DMS114 treated with DMSO at 0.1 percent for 48 hours (cell line): ENCODE measurements around the gene PANK1.

Experiments used
- DNase-seq: peaks from one replicate; lab custom pipeline; 2025; ENCODE audit not compliant: unreplicated experiment; lab: John Stamatoyannopoulos, UW

PANK1 gene

DNA sequence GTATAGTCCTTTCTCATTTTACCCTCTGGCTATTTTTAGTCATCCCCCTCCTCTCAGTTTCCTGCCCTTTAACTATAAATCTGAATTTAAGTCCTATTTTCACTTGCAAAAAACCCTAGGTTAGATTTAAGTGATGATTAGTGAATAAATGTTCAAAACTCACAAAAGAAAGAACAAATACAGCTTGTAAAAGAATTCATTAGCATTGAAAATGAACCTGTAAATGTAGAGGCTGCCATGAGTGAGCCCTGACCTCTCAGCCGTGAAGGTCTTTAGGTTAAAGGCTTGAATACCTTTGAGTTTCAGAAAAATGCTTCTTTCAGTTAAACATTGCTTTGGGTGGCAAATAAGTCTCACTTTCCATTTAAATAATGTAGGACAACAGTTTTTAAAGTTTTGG is 107.7 kb downstream of the PANK1 start:
- DNase-seq: no peak

DNA sequence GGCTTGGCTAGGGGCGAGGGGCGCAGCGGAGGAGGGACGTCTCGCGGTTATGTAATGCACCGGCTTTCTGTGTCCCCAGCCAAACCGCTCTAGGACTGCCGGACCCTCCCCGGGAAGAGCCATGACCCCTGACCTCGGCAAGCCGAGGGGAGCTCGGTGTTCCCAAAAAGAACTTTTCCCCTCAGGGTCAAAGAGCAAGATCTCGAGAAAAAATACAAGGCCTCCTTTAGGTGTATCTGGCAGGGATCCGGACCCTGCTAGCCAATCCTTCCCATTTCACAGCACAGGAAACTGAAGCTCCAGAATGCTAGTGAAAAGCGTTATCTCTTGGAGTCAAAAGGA is 109.1 kb downstream of the PANK1 start:
- no peak for DNase-seq

DNA sequence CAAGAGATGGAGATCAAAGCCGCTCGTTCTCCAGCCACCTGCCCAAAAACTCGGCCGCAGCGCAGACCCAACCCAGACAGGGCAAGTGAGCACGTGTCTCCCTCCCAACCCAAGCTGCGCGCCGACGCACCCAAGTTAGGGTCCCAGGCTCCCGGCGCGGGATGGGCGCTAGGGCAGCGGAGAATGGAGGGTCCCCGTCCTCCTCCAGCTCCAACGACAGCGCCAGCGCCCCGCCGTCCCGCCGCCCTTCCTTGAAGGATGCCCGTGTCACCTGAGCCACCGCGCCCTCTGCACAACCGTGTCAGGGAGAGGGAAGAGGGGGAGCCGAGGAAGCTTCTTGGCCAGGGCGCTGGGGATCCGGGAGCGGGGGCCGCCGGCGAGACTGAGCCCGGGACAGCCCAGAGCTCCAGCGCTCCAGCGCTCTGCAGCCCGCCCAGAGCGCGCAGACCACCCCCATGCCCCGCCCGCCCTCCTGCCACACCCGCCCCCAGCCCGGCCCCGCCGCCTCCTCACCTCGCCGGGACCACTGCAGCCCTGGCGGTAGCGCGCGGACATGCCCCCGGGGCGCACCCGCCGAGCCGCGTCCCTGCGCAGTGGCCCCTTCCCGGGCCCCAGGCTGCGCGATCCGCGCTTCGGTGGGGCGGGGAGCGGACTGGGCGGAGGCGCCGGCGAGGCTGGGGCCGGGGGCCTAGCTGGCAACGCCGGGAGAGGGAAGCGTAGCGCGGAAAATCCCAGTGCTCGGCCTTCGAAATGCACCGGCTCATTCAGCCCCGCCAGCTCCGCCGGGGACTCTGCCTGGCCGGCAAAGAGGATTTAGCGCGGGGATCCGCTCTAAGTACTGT is 109.7 kb downstream of the PANK1 start, which contains the start of gene SLC16A12:
Gene SLC16A12 (minus strand): TSS at position 424 of the 842 bp plus-strand sequence. CDS start 73,016 bp downstream, outside the sequence.
- DNase-seq: no peak

DNA sequence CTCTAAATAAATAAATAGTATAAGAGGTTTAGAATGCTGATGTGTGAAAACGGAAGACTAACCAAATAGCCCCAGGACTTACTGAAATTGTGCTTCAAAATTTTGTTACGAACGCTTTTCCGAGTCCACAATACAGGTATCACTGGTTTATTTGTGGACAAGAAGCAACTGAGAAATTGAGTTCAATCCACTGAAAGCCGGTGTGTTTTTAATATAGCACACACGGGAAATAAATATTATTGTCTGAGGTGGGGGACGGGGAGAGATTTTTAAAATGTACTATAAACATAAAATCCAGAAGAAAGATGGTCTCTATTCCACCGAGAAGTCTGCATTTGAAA is 110.2 kb downstream of the PANK1 start:
- no peak for DNase-seq
